Kidney (tissue), 14 donors: ENCODE results near the gene RBMS3. TPM values are rescaled to one million over a fixed set of nuclear protein-coding genes. Genes with fewer than 3 reads are reported as not detected.

Source experiments
- DNase-seq, 5 donors: peaks; one replicate each; pipeline ENCODE4 v3.0.0-alpha.2; 2013 to 2020
- FAIRE-seq: peaks from 2 replicates; lab custom pipeline; 2012; peaks lifted over from hg19 to GRCh38; lab: Jason Lieb, UNC
- H3K27ac ChIP-seq, 2 donors: one replicate each; pipeline ENCODE4 v1.7.0; 2013; ENCODE audit warnings: low read depth in 2 of 2, low read length in 2 of 2, inconsistent platforms in 1 of 2
- H3K27me3 ChIP-seq: one replicate; pipeline ENCODE4 v1.7.1; 2013; ENCODE audit warnings: low read length, inconsistent platforms; ENCODE audit not compliant: control insufficient read depth, insufficient read depth
- H3K36me3 ChIP-seq, 3 donors: one replicate each; pipeline versions ENCODE4 v1.7.0 to v1.7.1; 2013; ENCODE audit warnings: low read length in 3 of 3, control low read depth in 1 of 3, inconsistent platforms in 1 of 3; ENCODE audit not compliant: insufficient read depth in 3 of 3, control insufficient read depth in 2 of 3
- H3K4me1 ChIP-seq, 3 donors: one replicate each; pipeline versions ENCODE4 v1.7.0 to v1.7.1; 2013; ENCODE audit warnings: low read length in 3 of 3, inconsistent platforms in 1 of 3, low read depth in 1 of 3; ENCODE audit not compliant: control insufficient read depth in 2 of 3, insufficient read depth in 2 of 3
- H3K4me3 ChIP-seq, 3 donors: one replicate each; pipeline versions ENCODE4 v1.7.0 to v1.8.1; 2013; ENCODE audit warnings: low read length in 3 of 3, control low read depth in 1 of 3, inconsistent platforms in 1 of 3
- H3K9ac ChIP-seq, 3 donors: one replicate each; pipeline versions ENCODE4 v1.7.0 to v1.7.1; 2013; ENCODE audit warnings: low read length in 3 of 3, control low read depth in 1 of 3, inconsistent platforms in 1 of 3
- H3K9me3 ChIP-seq, 3 donors: one replicate each; pipeline versions ENCODE4 v1.7.0 to v1.7.1; 2013; ENCODE audit warnings: low read length in 3 of 3, control low read depth in 1 of 3, inconsistent platforms in 1 of 3; ENCODE audit not compliant: control insufficient read depth in 2 of 3, insufficient read depth in 1 of 3
- intact Hi-C: fragments of 100-400 bp; cut with DNase I; formaldehyde crosslinking; loops from one replicate; pipeline ENCODE4 v1.11.1; 2022
- polyA plus RNA-seq: library from polyadenylated mRNA; stranded (reverse); fragments of 350-450 nt; fragmentation: Illumina TruSeq; extraction: RNeasy Lipid Tissue Mini Kit (QIAGEN cat#74804); gene quantifications from one replicate; pipeline ENCODE4 v1.2.3, GENCODE V29; 2014; ENCODE audit warnings: low read depth, low replicate concordance; ENCODE audit not compliant: insufficient read depth
- total RNA-seq: library from RNA; stranded (reverse); fragmentation: NEBNext Ultra II Directional; extraction: Animal tissue kit (Norgen Biotek cat#: 25700); gene quantifications from one replicate; pipeline ENCODE4 v1.2.1, GENCODE V29; 2021
- TF ChIP-seq, protein P1 (sequence below): IDR thresholded peaks from 3 replicates; pipeline ENCODE4 v1.5.1; 2012; ENCODE audit warnings: mild to moderate bottlenecking, moderate library complexity, borderline replicate concordance; ENCODE audit not compliant: insufficient read depth; ENCODE audit errors: extremely low read depth
- donor health status: control.
- donor health status: control.
- donor health status: control.
- donor health status: control.
- donor health status: control.
- donor health status: DM: yes; HTN: yes; CAD: no.
- donor health status: Normal renal cell carcinoma (clear cell type).

RBMS3 gene
- total and polyA plus RNA-seq, 2 donors from 2014 or later, result 3.2 to 48.8 TPM

GRCh38 chr3:29261119-29261518 is 19.8 kb upstream of the RBMS3 start:
- Histone ChIP-seq H3K4me1 (no peaks in the 10 kb centered on the region), H3K27ac (no peak overlapping the region), H3K9me3 (no peaks in the 10 kb centered on the region), H3K9ac (no peak overlapping the region), H3K36me3 (no peaks in the 10 kb centered on the region), H3K27me3 (no peaks in the 10 kb centered on the region), H3K4me3 (no peak overlapping the region)
- FAIRE-seq, result no peak
- TF ChIP-seq, protein P1, sequence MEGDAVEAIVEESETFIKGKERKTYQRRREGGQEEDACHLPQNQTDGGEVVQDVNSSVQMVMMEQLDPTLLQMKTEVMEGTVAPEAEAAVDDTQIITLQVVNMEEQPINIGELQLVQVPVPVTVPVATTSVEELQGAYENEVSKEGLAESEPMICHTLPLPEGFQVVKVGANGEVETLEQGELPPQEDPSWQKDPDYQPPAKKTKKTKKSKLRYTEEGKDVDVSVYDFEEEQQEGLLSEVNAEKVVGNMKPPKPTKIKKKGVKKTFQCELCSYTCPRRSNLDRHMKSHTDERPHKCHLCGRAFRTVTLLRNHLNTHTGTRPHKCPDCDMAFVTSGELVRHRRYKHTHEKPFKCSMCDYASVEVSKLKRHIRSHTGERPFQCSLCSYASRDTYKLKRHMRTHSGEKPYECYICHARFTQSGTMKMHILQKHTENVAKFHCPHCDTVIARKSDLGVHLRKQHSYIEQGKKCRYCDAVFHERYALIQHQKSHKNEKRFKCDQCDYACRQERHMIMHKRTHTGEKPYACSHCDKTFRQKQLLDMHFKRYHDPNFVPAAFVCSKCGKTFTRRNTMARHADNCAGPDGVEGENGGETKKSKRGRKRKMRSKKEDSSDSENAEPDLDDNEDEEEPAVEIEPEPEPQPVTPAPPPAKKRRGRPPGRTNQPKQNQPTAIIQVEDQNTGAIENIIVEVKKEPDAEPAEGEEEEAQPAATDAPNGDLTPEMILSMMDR, result no peak
- no peak for DNase-seq
- intact Hi-C loops, result no loop called here

DNA sequence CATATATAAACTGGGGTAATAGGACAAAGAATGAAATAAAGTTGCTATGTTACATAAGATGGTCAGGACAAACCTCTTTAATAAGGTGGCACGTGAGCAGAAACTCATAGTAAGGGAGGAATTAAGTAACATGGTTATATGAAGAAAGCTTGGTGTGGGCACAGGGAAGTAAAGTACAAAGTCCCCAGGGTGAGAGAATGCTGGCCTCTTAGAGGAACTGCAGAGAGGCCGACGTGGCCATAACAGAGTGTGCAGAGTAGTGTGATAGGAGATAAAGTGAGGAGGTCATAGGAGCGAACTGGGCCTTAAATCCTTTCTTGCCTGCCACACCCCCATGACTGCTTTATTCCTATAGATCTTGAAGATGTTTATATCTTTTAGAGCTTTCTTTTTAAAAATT is 17.4 kb upstream of the RBMS3 start:
- Histone ChIP-seq H3K9me3 (no peaks in the 10 kb centered on the region), H3K9ac (no peak overlapping the region), H3K27me3 (no peaks in the 10 kb centered on the region), H3K4me3 (no peak overlapping the region), H3K4me1 (no peaks in the 10 kb centered on the region), H3K27ac (no peak overlapping the region), H3K36me3 (no peaks in the 10 kb centered on the region)
- TF ChIP-seq, protein P1, result no peak
- intact Hi-C loops, result no loop called here
- DNase-seq, result no peak
- no peak for FAIRE-seq

GRCh38 chr3:29265509-29266072 is 15.3 kb upstream of the RBMS3 start:
- DNase-seq (no peak), FAIRE-seq (no peak)
- intact Hi-C loops, result no loop called here

More at GRCh38 chr3:29265509-29266072, 15.3 kb upstream of the RBMS3 start:
- Histone ChIP-seq H3K27me3 (no peaks in the 10 kb centered on the region), H3K36me3 (no peaks in the 10 kb centered on the region), H3K27ac (no peak overlapping the region), H3K9me3 (no peaks in the 10 kb centered on the region), H3K4me3 (no peak overlapping the region), H3K9ac (no peak overlapping the region), H3K4me1 (no peaks in the 10 kb centered on the region)
- TF ChIP-seq, protein P1, result no peak
